HL-60 (cell line): ENCODE measurements around the gene CHST3.

Source experiments
- CTCF ChIP-seq: IDR thresholded peaks from one replicate; pipeline ENCODE4 v1.5.1; 2011; ENCODE audit warnings: low read length, control low read depth, inconsistent platforms; ENCODE audit not compliant: insufficient read depth
- POLR2AphosphoS5 ChIP-seq: IDR thresholded peaks from 2 replicates; pipeline ENCODE4 v1.6.1; 2012; ENCODE audit warnings: low read depth
- REST ChIP-seq: IDR thresholded peaks from 2 replicates; pipeline ENCODE4 v1.6.1; 2012; ENCODE audit warnings: low read depth; ENCODE audit not compliant: insufficient replicate concordance

- no peak for TF ChIP-seq CTCF
- no peak for TF ChIP-seq POLR2AphosphoS5
- no peak for TF ChIP-seq REST
Measured at GRCh38 chr10:72029414-72029813, 65.2 kb downstream of the CHST3 start.
